Panc1 (cell line): Measurements from ENCODE around the gene BACE2. TPM values are rescaled to one million over a fixed set of nuclear protein-coding genes. Genes with fewer than 3 reads are reported as not detected.

Experiments
- ATAC-seq: fragments of 200-7000 bp; cut with Tn5 transposase; 2 replicates; pipeline ENCODE4 v1.9.1; 2020; ENCODE audit warnings: mild to moderate bottlenecking, moderate library complexity
- BruUV-seq: library from RNA; stranded (reverse); fragments of 400-500 nt; replicated peaks from 2 replicates; lab custom pipeline; 2021; lab: Mats Ljungman, UMichigan
- CTCF ChIA-PET: fragments of 300-600 bp; sonication (Branson Sonifier 250); formaldehyde crosslinking; loops from one replicate; lab custom pipeline; 2022; ENCODE audit warnings: antibody characterized with exemption; lab: Charles Lee
- POLR2A ChIA-PET: fragments of 300-600 bp; sonication (Branson Sonifier 250); formaldehyde crosslinking; loops from one replicate; lab custom pipeline; 2022; ENCODE audit warnings: antibody characterized with exemption; lab: Charles Lee
- DNase-seq: peaks from one replicate; pipeline ENCODE4 v3.0.0-alpha.2; 2010; ENCODE audit warnings: low read depth, low spot score
- H3K27ac ChIP-seq: 2 replicates; pipeline ENCODE4 v1.5.1; 2011; ENCODE audit warnings: mild to moderate bottlenecking, low read length, inconsistent platforms
- H3K27me3 ChIP-seq: fragments of 200-500 bp; sonication (Bioruptor generic); 2 replicates; pipeline ENCODE4 v1.6.0; 2014; ENCODE audit warnings: low read length, inconsistent platforms; ENCODE audit not compliant: control insufficient read depth, insufficient read depth
- H3K36me3 ChIP-seq: fragments of 200-500 bp; sonication (Bioruptor generic); 2 replicates; pipeline ENCODE4 v1.5.1; 2014; ENCODE audit warnings: inconsistent platforms, mild to moderate bottlenecking, low read length, moderate library complexity; ENCODE audit not compliant: control insufficient read depth, insufficient read depth
- H3K4me1 ChIP-seq: 2 replicates; pipeline ENCODE4 v1.5.1; 2011; ENCODE audit warnings: inconsistent platforms, mild to moderate bottlenecking, low read length, moderate library complexity; ENCODE audit not compliant: control insufficient read depth, insufficient read depth
- H3K4me3 ChIP-seq, 2 experiments: 2 replicates each; pipeline ENCODE4 v1.5.1; 2011 to 2012; ENCODE audit warnings: low read depth in 2 of 2, low read length in 2 of 2, mild to moderate bottlenecking in 2 of 2, inconsistent platforms in 1 of 2, moderate library complexity in 1 of 2
- H3K9me3 ChIP-seq: fragments of 200-500 bp; sonication (Bioruptor generic); 2 replicates; pipeline ENCODE4 v1.5.1; 2014; ENCODE audit warnings: low read depth, mild to moderate bottlenecking, inconsistent platforms, low read length, moderate library complexity; ENCODE audit not compliant: control insufficient read depth, insufficient read depth
- CTCF ChIP-seq: fragments of 450-650 bp; IDR thresholded peaks from 2 replicates; pipeline ENCODE4 v1.5.1; 2017; ENCODE audit warnings: mild to moderate bottlenecking
- POLR2AphosphoS5 ChIP-seq: IDR thresholded peaks from 2 replicates; pipeline ENCODE4 v1.6.1; 2012; ENCODE audit warnings: mild to moderate bottlenecking, low read depth, low read length, moderate library complexity
- SIN3A ChIP-seq: IDR thresholded peaks from 2 replicates; pipeline ENCODE4 v1.6.1; 2012; ENCODE audit warnings: low read depth, mild to moderate bottlenecking, low read length, moderate library complexity, borderline replicate concordance; ENCODE audit not compliant: insufficient read depth
- TCF7L2 ChIP-seq: IDR thresholded peaks from 2 replicates; pipeline ENCODE4 v1.6.1; 2011; ENCODE audit warnings: mild to moderate bottlenecking, low read depth, low read length, inconsistent platforms
- in situ Hi-C: cut with HindIII; loops from 2 replicates; pipeline ENCODE4 v1.10.0; 2016; ENCODE audit warnings: low sequenced_read_pairs, low pct_unique_long_range_greater_than_20kb
- intact Hi-C: fragments of 100-400 bp; cut with micrococcal nuclease; formaldehyde crosslinking; loops from one replicate; pipeline ENCODE4 v1.10.0; 2022; ENCODE audit not compliant: unreplicated experiment
- total RNA-seq: library from RNA; stranded (reverse); gene quantifications from one replicate; pipeline ENCODE4 v1.2.1, GENCODE V29; 2021; ENCODE audit not compliant: unreplicated experiment
- TF ChIP-seq, protein P1 (sequence below), 2 experiments: IDR thresholded peaks; 2 replicates each; pipeline ENCODE4 v1.6.1; 2011 to 2012; ENCODE audit warnings: low read depth in 2 of 2, control low read depth in 1 of 2, low read length in 1 of 2, mild to moderate bottlenecking in 1 of 2, moderate library complexity in 1 of 2; ENCODE audit not compliant: insufficient read depth in 1 of 2

BACE2 gene
- total RNA-seq, 1 experiment from 2014 or later = 16.3 TPM

- in situ Hi-C loops (no loop called here), intact Hi-C loops (no loop called here)
- no TSS peak for BruUV-seq
- ChIA-PET POLR2A (no interaction called here), CTCF (interaction anchor here (0.6 to 1.9 kb wide), 4 partner anchors 9 to 149 kb away, joined by 3 to 4 read pairs (median 4); no protein-coding TSS in a partner anchor)
- H3K9me3 ChIP-seq = no peaks in the 10 kb centered on the region
- H3K4me3 ChIP-seq = no peak overlapping the region
- no peaks in the 10 kb centered on the region for H3K4me1 ChIP-seq
- ATAC-seq = peak; percentile 85
- no peak overlapping the region for H3K27ac ChIP-seq
- H3K36me3 ChIP-seq = no peaks in the 10 kb centered on the region
- DNase-seq = peak; percentile 28
- H3K27me3 ChIP-seq = no peaks in the 10 kb centered on the region
- TF ChIP-seq TCF7L2 (peak; percentile 71), POLR2AphosphoS5 (no peak), CTCF (peak; percentile 77), SIN3A (no peak)
- TF ChIP-seq, protein P1, sequence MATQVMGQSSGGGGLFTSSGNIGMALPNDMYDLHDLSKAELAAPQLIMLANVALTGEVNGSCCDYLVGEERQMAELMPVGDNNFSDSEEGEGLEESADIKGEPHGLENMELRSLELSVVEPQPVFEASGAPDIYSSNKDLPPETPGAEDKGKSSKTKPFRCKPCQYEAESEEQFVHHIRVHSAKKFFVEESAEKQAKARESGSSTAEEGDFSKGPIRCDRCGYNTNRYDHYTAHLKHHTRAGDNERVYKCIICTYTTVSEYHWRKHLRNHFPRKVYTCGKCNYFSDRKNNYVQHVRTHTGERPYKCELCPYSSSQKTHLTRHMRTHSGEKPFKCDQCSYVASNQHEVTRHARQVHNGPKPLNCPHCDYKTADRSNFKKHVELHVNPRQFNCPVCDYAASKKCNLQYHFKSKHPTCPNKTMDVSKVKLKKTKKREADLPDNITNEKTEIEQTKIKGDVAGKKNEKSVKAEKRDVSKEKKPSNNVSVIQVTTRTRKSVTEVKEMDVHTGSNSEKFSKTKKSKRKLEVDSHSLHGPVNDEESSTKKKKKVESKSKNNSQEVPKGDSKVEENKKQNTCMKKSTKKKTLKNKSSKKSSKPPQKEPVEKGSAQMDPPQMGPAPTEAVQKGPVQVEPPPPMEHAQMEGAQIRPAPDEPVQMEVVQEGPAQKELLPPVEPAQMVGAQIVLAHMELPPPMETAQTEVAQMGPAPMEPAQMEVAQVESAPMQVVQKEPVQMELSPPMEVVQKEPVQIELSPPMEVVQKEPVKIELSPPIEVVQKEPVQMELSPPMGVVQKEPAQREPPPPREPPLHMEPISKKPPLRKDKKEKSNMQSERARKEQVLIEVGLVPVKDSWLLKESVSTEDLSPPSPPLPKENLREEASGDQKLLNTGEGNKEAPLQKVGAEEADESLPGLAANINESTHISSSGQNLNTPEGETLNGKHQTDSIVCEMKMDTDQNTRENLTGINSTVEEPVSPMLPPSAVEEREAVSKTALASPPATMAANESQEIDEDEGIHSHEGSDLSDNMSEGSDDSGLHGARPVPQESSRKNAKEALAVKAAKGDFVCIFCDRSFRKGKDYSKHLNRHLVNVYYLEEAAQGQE (IDR thresholded peaks at IDR 0.05; ENCODE audit: insufficient read depth in 1 of 2, low read depth in 2 of 2, low read length in 1 of 2) = no peak
These were observed 34.0 kb upstream of the BACE2 start for GRCh38 chr21:41133874-41134522.

GRCh38 chr21:41135746-41136145, 32.2 kb upstream of the BACE2 start:
- CTCF ChIA-PET = no interaction called here
- in situ Hi-C loops = no loop called here

More at GRCh38 chr21:41135746-41136145, 32.2 kb upstream of the BACE2 start:
- intact Hi-C loops = no loop called here
- no peaks in the 10 kb centered on the region for H3K4me1 ChIP-seq
- ATAC-seq (no peak), DNase-seq (no peak)
- H3K27me3 ChIP-seq = no peaks in the 10 kb centered on the region; the same call in 1 of the 2 replicates
- TF ChIP-seq TCF7L2 (no peak), CTCF (no peak), SIN3A (no peak), POLR2AphosphoS5 (no peak)
- TF ChIP-seq, protein P1 (IDR thresholded peaks at IDR 0.05; ENCODE audit: insufficient read depth in 1 of 2, low read depth in 2 of 2, low read length in 1 of 2) = no peak
- no TSS peak for BruUV-seq
- H3K9me3 ChIP-seq = no peaks in the 10 kb centered on the region
- H3K36me3 ChIP-seq = no peaks in the 10 kb centered on the region
- no peak overlapping the region for H3K27ac ChIP-seq
- POLR2A ChIA-PET = no interaction called here
- no peak overlapping the region for H3K4me3 ChIP-seq
